HG02571 (cell line): ENCODE results near the gene PPP1R37.

Source experiments
- ATAC-seq: cut with Tn5 transposase; IDR thresholded peaks from one replicate; pipeline ENCODE4 v1.9.1; 2021; ENCODE audit warnings: mild to moderate bottlenecking, moderate library complexity; ENCODE audit not compliant: unreplicated experiment

Gene PPP1R37

GRCh38 chr19:45164577-45165335, 71.8 kb downstream of the PPP1R37 start:
- ATAC-seq, result peak; percentile 60

- no peak for ATAC-seq
These were observed 73.8 kb downstream of the PPP1R37 start for GRCh38 chr19:45166723-45167252.

- no peak for ATAC-seq
These were observed 75.9 kb downstream of the PPP1R37 start for GRCh38 chr19:45168767-45169351.

GRCh38 chr19:45169602-45170001, 76.6 kb downstream of the PPP1R37 start:
- ATAC-seq, result no peak

- ATAC-seq, result no peak
These were observed 77.4 kb downstream of the PPP1R37 start for GRCh38 chr19:45170146-45171106.

- no peak for ATAC-seq
These were observed 78.2 kb downstream of the PPP1R37 start for GRCh38 chr19:45171211-45171623.

GRCh38 chr19:45172173-45172572, 79.2 kb downstream of the PPP1R37 start:
- ATAC-seq, result no peak

GRCh38 chr19:45172611-45173208, 79.7 kb downstream of the PPP1R37 start:
- ATAC-seq, result no peak

GRCh38 chr19:45173816-45174215, 80.8 kb downstream of the PPP1R37 start:
- no peak for ATAC-seq

GRCh38 chr19:45175515-45176345, 82.8 kb downstream of the PPP1R37 start:
- no peak for ATAC-seq

GRCh38 chr19:45177817-45178261, 84.9 kb downstream of the PPP1R37 start, which contains the start of gene TRAPPC6A:
Gene TRAPPC6A (minus strand): TSS chr19:45178237. CDS start chr19:45178218, 19 bp downstream.
- ATAC-seq, result peak; percentile 2

GRCh38 chr19:45178262-45179071, 85.5 kb downstream of the PPP1R37 start, which contains the start of gene BLOC1S3:
Gene BLOC1S3 (plus strand): TSS chr19:45178784. CDS start chr19:45179297, 513 bp downstream.
- ATAC-seq, result peak; percentile 83

GRCh38 chr19:45179072-45179891, 86.3 kb downstream of the PPP1R37 start:
- no peak for ATAC-seq

- ATAC-seq, result no peak
These were observed 87.0 kb downstream of the PPP1R37 start for GRCh38 chr19:45179892-45180370.

GRCh38 chr19:45180936-45181335, 88.0 kb downstream of the PPP1R37 start:
- no peak for ATAC-seq

GRCh38 chr19:45182758-45183157, 89.8 kb downstream of the PPP1R37 start:
- no peak for ATAC-seq

GRCh38 chr19:45184115-45184514, 91.1 kb downstream of the PPP1R37 start:
- no peak for ATAC-seq
